ENCODE results near the gene PTCH2. TPM values are rescaled to one million over a fixed set of nuclear protein-coding genes. Genes with fewer than 3 reads are reported as not detected.
A peak's percentile ranks its signal among the peaks of the same experiment; 100 is the strongest.

The PTCH2 gene
- total RNA-seq, 3 donors from 2014 or later = 0.32 to 2.2 (median 1.3) TPM

GRCh38 chr1:44832056-44832705, 10.9 kb downstream of the PTCH2 start:
- H3K9me3 ChIP-seq = no peaks in the 10 kb centered on the region
- H3K36me3 ChIP-seq = no peaks in the 10 kb centered on the region
- DNase-seq (ENCODE audit: low spot score in 2 of 2) = no peak
- TF ChIP-seq POLR2A (IDR thresholded peaks at IDR 0.05) = no peak
- no peak for TF ChIP-seq POLR2AphosphoS5 (IDR thresholded peaks at IDR 0.05)
- no peak for TF ChIP-seq CTCF (IDR thresholded peaks at IDR 0.05)
- intact Hi-C loops (cut with DNase I; ENCODE audit: low total_unique reads) = no loop called here
- no peaks in the 10 kb centered on the region for H3K27me3 ChIP-seq
- H3K4me3 ChIP-seq = no peak overlapping the region
- H3K4me1 ChIP-seq = no peaks in the 10 kb centered on the region
- peak overlapping the region in 1 of 2 donors; percentile 21 for H3K27ac ChIP-seq

GRCh38 chr1:44831516-44831915, 11.5 kb downstream of the PTCH2 start:
- Histone ChIP-seq H3K4me1 (no peaks in the 10 kb centered on the region), H3K36me3 (no peaks in the 10 kb centered on the region), H3K27ac (no peak overlapping the region), H3K27me3 (no peaks in the 10 kb centered on the region), H3K9me3 (no peaks in the 10 kb centered on the region), H3K4me3 (no peak overlapping the region)
- TF ChIP-seq POLR2A (IDR thresholded peaks at IDR 0.05) = no peak
- intact Hi-C loops (cut with DNase I; ENCODE audit: low total_unique reads) = no loop called here
- no peak for DNase-seq (ENCODE audit: low spot score in 2 of 2)

- intact Hi-C loops (cut with DNase I; ENCODE audit: low total_unique reads) = no loop called here
- Histone ChIP-seq H3K36me3 (no peaks in the 10 kb centered on the region), H3K4me1 (no peaks in the 10 kb centered on the region), H3K27me3 (no peaks in the 10 kb centered on the region), H3K9me3 (no peaks in the 10 kb centered on the region), H3K27ac (no peak overlapping the region), H3K4me3 (no peak overlapping the region)
- TF ChIP-seq CTCF (IDR thresholded peaks at IDR 0.05) (no peak), POLR2AphosphoS5 (IDR thresholded peaks at IDR 0.05) (no peak), POLR2A (IDR thresholded peaks at IDR 0.05) (no peak)
- DNase-seq (ENCODE audit: low spot score in 2 of 2) = no peak
These were observed 12.2 kb downstream of the PTCH2 start for GRCh38 chr1:44830900-44831304.

GRCh38 chr1:44829506-44830384, 13.3 kb downstream of the PTCH2 start:
- intact Hi-C loops (cut with DNase I; ENCODE audit: low total_unique reads) = loop anchor here (1.0 kb wide), 1 partner anchor 35 kb away; no protein-coding TSS in a partner anchor
- no peak overlapping the region for H3K27ac ChIP-seq

More at GRCh38 chr1:44829506-44830384, 13.3 kb downstream of the PTCH2 start:
- no peaks in the 10 kb centered on the region for H3K4me1 ChIP-seq
- H3K27me3 ChIP-seq = no peaks in the 10 kb centered on the region
- H3K36me3 ChIP-seq = no peaks in the 10 kb centered on the region
- no peaks in the 10 kb centered on the region for H3K9me3 ChIP-seq
- no peak for DNase-seq (ENCODE audit: low spot score in 2 of 2)
- no peak overlapping the region for H3K4me3 ChIP-seq
- TF ChIP-seq CTCF (IDR thresholded peaks at IDR 0.05) = no peak
- no peak for TF ChIP-seq POLR2A (IDR thresholded peaks at IDR 0.05)
- TF ChIP-seq POLR2AphosphoS5 (IDR thresholded peaks at IDR 0.05) = no peak
